H1 (cell line): Measurements from ENCODE around the gene PSMD6. TPM values are rescaled to one million over a fixed set of nuclear protein-coding genes. Genes with fewer than 3 reads are reported as not detected.

Experiments
- CTCF ChIA-PET: fragments of 300-600 bp; sonication (Branson Sonifier 250); formaldehyde crosslinking; loops from one replicate; lab custom pipeline; 2021; ENCODE audit not compliant: partially characterized antibody; lab: Charles Lee
- POLR2A ChIA-PET: fragments of 300-600 bp; sonication (Branson Sonifier 250); formaldehyde crosslinking; loops from one replicate; lab custom pipeline; 2021; ENCODE audit warnings: inconsistent platforms; ENCODE audit not compliant: partially characterized antibody; lab: Charles Lee
- DNase-seq, 2 experiments: peaks; one replicate each; pipeline versions ENCODE4 v3.0.0 to v3.0.0-alpha.2; 2010 to 2022; ENCODE audit warnings: low spot score in 2 of 2, low read depth in 1 of 2, mixed read lengths in 1 of 2
- FAIRE-seq: peaks from 2 replicates; lab custom pipeline; 2011; peaks lifted over from hg19 to GRCh38; lab: Jason Lieb, UNC
- H2AFZ ChIP-seq: 2 replicates; pipeline ENCODE4 v1.8.1; 2012; ENCODE audit warnings: low read length, inconsistent platforms
- H2AK5ac ChIP-seq: 2 replicates; pipeline ENCODE4 v1.6.1; 2013; ENCODE audit warnings: low read depth, low read length
- H2BK120ac ChIP-seq: replicated peaks from 2 replicates; pipeline ENCODE3; 2013; ENCODE audit warnings: low read depth, low read length, inconsistent platforms
- H2BK12ac ChIP-seq: 2 replicates; pipeline ENCODE4 v1.6.1; 2013; ENCODE audit warnings: low read depth, low read length
- H2BK15ac ChIP-seq: 2 replicates; pipeline ENCODE4 v1.6.1; 2013; ENCODE audit warnings: low read length
- H2BK20ac ChIP-seq: 2 replicates; pipeline ENCODE4 v1.6.1; 2013; ENCODE audit warnings: low read length
- H2BK5ac ChIP-seq: 2 replicates; pipeline ENCODE4 v1.6.1; 2013; ENCODE audit warnings: low read depth, low read length
- H3K14ac ChIP-seq: 2 replicates; pipeline ENCODE4 v1.6.1; 2013; ENCODE audit warnings: inconsistent platforms; ENCODE audit not compliant: insufficient read length
- H3K18ac ChIP-seq: 2 replicates; pipeline ENCODE4 v1.6.1; 2013; ENCODE audit warnings: low read length; ENCODE audit errors: extremely low read depth
- H3K23ac ChIP-seq: 2 replicates; pipeline ENCODE4 v1.6.1; 2013; ENCODE audit warnings: inconsistent platforms; ENCODE audit not compliant: insufficient read length
- H3K23me2 ChIP-seq: 2 replicates; pipeline ENCODE4 v1.6.1; 2013; ENCODE audit warnings: low read depth, low read length
- H3K27ac ChIP-seq: 2 replicates; pipeline ENCODE4 v1.6.1; 2011; ENCODE audit warnings: low read depth, low read length, inconsistent platforms
- H3K27me3 ChIP-seq, 4 experiments: replicated peaks in 1 of 4; 1 replicate in 1 of 4; 2 replicates in 3 of 4; pipeline versions ENCODE4 v1.6.1 to v1.8.1; 2011 to 2013; ENCODE audit warnings: low read length in 3 of 4, mild to moderate bottlenecking in 3 of 4, inconsistent platforms in 2 of 4, mixed read lengths in 2 of 4, moderate library complexity in 1 of 4; ENCODE audit not compliant: control insufficient read depth in 3 of 4, insufficient read depth in 3 of 4; ENCODE audit errors: extremely low read depth in 1 of 4
- H3K36me3 ChIP-seq, 4 experiments: 2 replicates each; pipeline versions ENCODE4 v1.6.1 to v1.8.1; 2011 to 2013; ENCODE audit warnings: mild to moderate bottlenecking in 4 of 4, low read length in 3 of 4, moderate library complexity in 2 of 4, control low read depth in 1 of 4, inconsistent platforms in 1 of 4; ENCODE audit not compliant: insufficient read depth in 4 of 4, control insufficient read depth in 2 of 4
- H3K4ac ChIP-seq: replicated peaks from 2 replicates; pipeline ENCODE3; 2013; ENCODE audit warnings: low read length, low read depth, mixed read lengths, inconsistent platforms; ENCODE audit not compliant: insufficient read length
- H3K4me1 ChIP-seq, 4 experiments: replicated peaks in 1 of 4; 1 replicate in 1 of 4; 2 replicates in 3 of 4; pipeline versions ENCODE4 v1.6.1 to v1.8.1; 2011 to 2013; ENCODE audit warnings: low read length in 3 of 4, inconsistent platforms in 2 of 4, mixed read lengths in 1 of 4; ENCODE audit not compliant: insufficient read depth in 4 of 4, control insufficient read depth in 3 of 4
- H3K4me2 ChIP-seq, 2 experiments: 2 replicates each; pipeline versions ENCODE4 v1.6.1 to v1.8.1; 2011 to 2013; ENCODE audit warnings: low read depth in 2 of 2, low read length in 2 of 2, control low read depth in 1 of 2, inconsistent platforms in 1 of 2, mild to moderate bottlenecking in 1 of 2; ENCODE audit not compliant: insufficient read depth in 1 of 2
- H3K4me3 ChIP-seq, 4 experiments: fragments of 200-600, 300-600 bp in 1 of 4; sonication (generic), shearing (Covaris generic), sonication (Bioruptor Twin) in 1 of 4; 2 replicates each; pipeline versions ENCODE4 v1.5.1 to v1.8.1; 2011 to 2016; ENCODE audit warnings: low read length in 4 of 4, low read depth in 3 of 4, control low read depth in 2 of 4, inconsistent platforms in 2 of 4, mild to moderate bottlenecking in 2 of 4, mixed read lengths in 1 of 4, moderate library complexity in 1 of 4; ENCODE audit not compliant: insufficient read depth in 2 of 4; ENCODE audit errors: extremely low read depth in 1 of 4
- H3K56ac ChIP-seq: replicated peaks from 2 replicates; pipeline ENCODE3; 2013; ENCODE audit warnings: low read depth, mild to moderate bottlenecking, mixed read lengths, low read length, inconsistent platforms; ENCODE audit not compliant: insufficient read length
- H3K79me1 ChIP-seq: 2 replicates; pipeline ENCODE4 v1.6.1; 2013; ENCODE audit warnings: low read depth, low read length, control low read depth
- H3K79me2 ChIP-seq, 2 experiments: 2 replicates each; pipeline versions ENCODE4 v1.6.1 to v1.8.1; 2012 to 2013; ENCODE audit warnings: low read length in 2 of 2, mild to moderate bottlenecking in 2 of 2, inconsistent platforms in 1 of 2; ENCODE audit not compliant: insufficient read depth in 2 of 2, control insufficient read depth in 1 of 2
- H3K9ac ChIP-seq, 4 experiments: replicated peaks in 1 of 4; 1 replicate in 1 of 4; 2 replicates in 3 of 4; pipeline versions ENCODE4 v1.6.1 to v1.8.1; 2011 to 2013; ENCODE audit warnings: low read depth in 3 of 4, low read length in 3 of 4, control low read depth in 2 of 4, mild to moderate bottlenecking in 2 of 4, moderate library complexity in 2 of 4, inconsistent platforms in 1 of 4; ENCODE audit errors: extremely low read depth in 1 of 4
- H3K9me3 ChIP-seq, 2 experiments: 2 replicates each; pipeline versions ENCODE4 v1.6.1 to v1.8.1; 2012 to 2013; ENCODE audit warnings: mild to moderate bottlenecking in 2 of 2, moderate library complexity in 2 of 2, control low read depth in 1 of 2, inconsistent platforms in 1 of 2, low read depth in 1 of 2, low read length in 1 of 2, mixed read lengths in 1 of 2; ENCODE audit not compliant: insufficient read depth in 2 of 2
- H4K20me1 ChIP-seq, 2 experiments: replicated peaks in 1 of 2; 2 replicates each; pipeline versions ENCODE3 to v1.8.1; 2011 to 2013; ENCODE audit warnings: inconsistent platforms in 2 of 2, low read length in 2 of 2, mild to moderate bottlenecking in 1 of 2; ENCODE audit not compliant: insufficient read depth in 2 of 2, control insufficient read depth in 1 of 2
- H4K5ac ChIP-seq: 2 replicates; pipeline ENCODE4 v1.6.1; 2013; ENCODE audit warnings: low read length, low read depth, mixed read lengths, inconsistent platforms; ENCODE audit not compliant: insufficient read length
- H4K8ac ChIP-seq: 2 replicates; pipeline ENCODE4 v1.8.0; 2013; ENCODE audit warnings: mild to moderate bottlenecking, moderate library complexity, low read length, inconsistent platforms; ENCODE audit not compliant: insufficient read depth; ENCODE audit errors: extremely low read depth
- H4K91ac ChIP-seq: replicated peaks from 2 replicates; pipeline ENCODE3; 2013; ENCODE audit warnings: low read length, mixed read lengths, inconsistent platforms; ENCODE audit not compliant: insufficient read length
- BRCA1 ChIP-seq: IDR thresholded peaks from 2 replicates; pipeline ENCODE4 v1.6.1; 2012; ENCODE audit warnings: low read depth, low read length, improper control_type of control experiment
- CBX5 ChIP-seq: fragments of 300-800, 300-1000 bp; sonication (generic); IDR thresholded peaks from 2 replicates; pipeline ENCODE4 v1.7.1; 2016; ENCODE audit warnings: antibody characterized with exemption, low read length, low read depth
- RAD21 ChIP-seq, 2 experiments: IDR thresholded peaks in 1 of 2; conservative IDR thresholded peaks in 1 of 2; 2 replicates each; pipeline ENCODE4 v1.6.1; 2011; ENCODE audit warnings: low read depth in 2 of 2, low read length in 2 of 2, improper control_type of control experiment in 1 of 2, inconsistent platforms in 1 of 2, mild to moderate bottlenecking in 1 of 2, moderate library complexity in 1 of 2
- SAP30 ChIP-seq: fragments of 300-600 bp; sonication (generic); IDR thresholded peaks from 2 replicates; pipeline ENCODE4 v1.7.1; 2012; ENCODE audit warnings: low read length, moderate library complexity, mild to moderate bottlenecking, inconsistent platforms; ENCODE audit not compliant: insufficient read depth, insufficient replicate concordance
- WGBS, 2 experiments: shearing (Covaris generic) in 1 of 2; methylation state at CpG; one replicate each; pipeline versions ENCODE4 v1.1.6 to v1.1.7; 2013 to 2015; ENCODE audit warnings: low lambda C conversion rate in 2 of 2, mixed read lengths in 2 of 2, inconsistent platforms in 1 of 2, low coverage in 1 of 2, missing lambda C conversion rate in 1 of 2; ENCODE audit not compliant: insufficient replicate concordance in 2 of 2, insufficient coverage in 1 of 2, insufficient read length in 1 of 2; ENCODE audit errors: extremely low coverage in 1 of 2, missing lambda C conversion rate in 1 of 2; 5-methylcytosine and 5-hydroxymethylcytosine counted together
- polyA plus RNA-seq, 7 experiments: library from polyadenylated mRNA; depleted of rRNA in 3 of 7; stranded (reverse) in 5 of 7; unstranded in 2 of 7; fragments of >200 nt in 5 of 7; fragments of 200-250 nt in 2 of 7; gene quantifications; 1 replicate in 5 of 7; 2 replicates in 1 of 7; 4 replicates in 1 of 7; pipeline versions ENCODE4 v1.2.1 to v1.2.3, GENCODE V29; 2011 to 2013; ENCODE audit warnings: missing spikeins in 2 of 7, mixed read lengths in 2 of 7
- total RNA-seq: library from RNA; stranded (reverse); fragmentation: NEBNext Ultra II Directional; extraction: Animal tissue kit (Norgen Biotek cat#: 25700); gene quantifications from 2 replicates; pipeline ENCODE4 v1.2.1, GENCODE V29; 2021

Gene PSMD6
- total and polyA plus RNA-seq, 2 of the 8 experiments (the other 6 are each of a cell fraction or from before 2014, with no cell fraction given), result 43.7 to 104 TPM

- ChIA-PET POLR2A (no interaction called here), CTCF (no interaction called here)
- no peak overlapping the region for H3K4me2 ChIP-seq
- H3K79me2 ChIP-seq, result no peaks in the 10 kb centered on the region
- no peak overlapping the region for H3K4me3 ChIP-seq
- H3K23me2 ChIP-seq, result no peaks in the 10 kb centered on the region; the same call in 1 of the 2 replicates
- DNase-seq (no peak), FAIRE-seq (peak; percentile 28)
- no peak overlapping the region for H3K14ac ChIP-seq
- H3K18ac ChIP-seq, result no peak overlapping the region
- H3K23ac ChIP-seq, result no peak overlapping the region
- H4K8ac ChIP-seq, result no peak overlapping the region
- no peak overlapping the region for H2BK5ac ChIP-seq
- H3K9me3 ChIP-seq, result no peaks in the 10 kb centered on the region
- no peak overlapping the region for H2BK120ac ChIP-seq
- no peak overlapping the region for H2BK20ac ChIP-seq
- H3K36me3 ChIP-seq, result no peaks in the 10 kb centered on the region
- no peaks in the 10 kb centered on the region for H3K79me1 ChIP-seq
- WGBS, 2 experiments, result 100% methylated on average over 2 of the region's 2 CpGs; no CpG with 5 or more reads in 1 of the 2 experiments
- H3K4me1 ChIP-seq, result no peaks in the 10 kb centered on the region
- H3K9ac ChIP-seq, result no peak overlapping the region
- H3K56ac ChIP-seq, result no peak overlapping the region
- no peak overlapping the region for H4K91ac ChIP-seq
- TF ChIP-seq CBX5, result no peak
- no peak for TF ChIP-seq SAP30
- no peak for TF ChIP-seq BRCA1
- TF ChIP-seq RAD21 (IDR thresholded peaks at IDR 0.05 in 1 of 2, conservative IDR thresholded peaks at IDR 0.05 in 1 of 2; ENCODE audit: low read depth in 2 of 2, low read length in 2 of 2), result no peak
- H3K4ac ChIP-seq, result no peak overlapping the region
- no peak overlapping the region for H3K27ac ChIP-seq
- H4K5ac ChIP-seq, result no peak overlapping the region
- no peaks in the 10 kb centered on the region for H4K20me1 ChIP-seq
- peak overlapping the region; percentile 77; the same call in 1 of the 2 replicates for H2BK15ac ChIP-seq
- H2AK5ac ChIP-seq, result peak overlapping the region; percentile 25; the same call in 1 of the 2 replicates
- H2BK12ac ChIP-seq, result no peak overlapping the region
- H3K27me3 ChIP-seq, result no peaks in the 10 kb centered on the region
- no peak overlapping the region for H2AFZ ChIP-seq
Observed at GRCh38 chr3:64072126-64072525, 48.8 kb upstream of the PSMD6 start.
